ENCODE results near the gene PTGR3.

DNA sequence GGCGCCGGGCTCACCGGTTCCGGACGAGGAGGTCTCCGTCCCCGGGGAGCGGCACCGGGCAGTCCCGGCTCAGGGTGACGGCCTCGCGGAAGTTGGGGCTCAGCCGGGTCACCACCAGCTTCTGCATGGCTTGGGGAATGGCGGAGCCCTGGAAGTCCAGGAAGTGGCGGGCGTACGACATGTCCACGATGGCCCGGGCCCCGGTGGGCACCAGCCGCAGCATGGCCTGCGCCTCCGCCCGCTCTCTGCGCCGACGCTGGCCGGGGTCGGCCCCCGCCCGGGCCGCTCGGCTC, 157 bp downstream of the PTGR3 start:
- TF ChIP-seq, protein P1, sequence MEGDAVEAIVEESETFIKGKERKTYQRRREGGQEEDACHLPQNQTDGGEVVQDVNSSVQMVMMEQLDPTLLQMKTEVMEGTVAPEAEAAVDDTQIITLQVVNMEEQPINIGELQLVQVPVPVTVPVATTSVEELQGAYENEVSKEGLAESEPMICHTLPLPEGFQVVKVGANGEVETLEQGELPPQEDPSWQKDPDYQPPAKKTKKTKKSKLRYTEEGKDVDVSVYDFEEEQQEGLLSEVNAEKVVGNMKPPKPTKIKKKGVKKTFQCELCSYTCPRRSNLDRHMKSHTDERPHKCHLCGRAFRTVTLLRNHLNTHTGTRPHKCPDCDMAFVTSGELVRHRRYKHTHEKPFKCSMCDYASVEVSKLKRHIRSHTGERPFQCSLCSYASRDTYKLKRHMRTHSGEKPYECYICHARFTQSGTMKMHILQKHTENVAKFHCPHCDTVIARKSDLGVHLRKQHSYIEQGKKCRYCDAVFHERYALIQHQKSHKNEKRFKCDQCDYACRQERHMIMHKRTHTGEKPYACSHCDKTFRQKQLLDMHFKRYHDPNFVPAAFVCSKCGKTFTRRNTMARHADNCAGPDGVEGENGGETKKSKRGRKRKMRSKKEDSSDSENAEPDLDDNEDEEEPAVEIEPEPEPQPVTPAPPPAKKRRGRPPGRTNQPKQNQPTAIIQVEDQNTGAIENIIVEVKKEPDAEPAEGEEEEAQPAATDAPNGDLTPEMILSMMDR (IDR thresholded peaks at IDR 0.05; ENCODE audit: low read depth, low read length): no peak
- no peak for TF ChIP-seq MYC (IDR thresholded peaks at IDR 0.05; ENCODE audit: low read depth, low read length)
